ENCODE results near the gene TRPC4AP.

TRPC4AP gene

GRCh38 chr20:35012227-35013069 is 80.2 kb downstream of the TRPC4AP start:
- DNase-seq = no peak

- DNase-seq = no peak
These were observed 80.9 kb downstream of the TRPC4AP start for GRCh38 chr20:35011589-35012226.

GRCh38 chr20:35010405-35011192 is 82.0 kb downstream of the TRPC4AP start:
- DNase-seq = no peak

GRCh38 chr20:35009665-35010328 is 82.8 kb downstream of the TRPC4AP start:
- no peak for DNase-seq

GRCh38 chr20:35008411-35009342 is 83.9 kb downstream of the TRPC4AP start:
- DNase-seq = no peak

- no peak for DNase-seq
These were observed 84.7 kb downstream of the TRPC4AP start for GRCh38 chr20:35007891-35008290.

GRCh38 chr20:35007413-35007812 is 85.2 kb downstream of the TRPC4AP start:
- DNase-seq = no peak

- DNase-seq = no peak
These were observed 86.1 kb downstream of the TRPC4AP start for GRCh38 chr20:35006531-35006971.

- no peak for DNase-seq
These were observed 86.6 kb downstream of the TRPC4AP start for GRCh38 chr20:35006009-35006408.

- DNase-seq = no peak
These were observed 87.1 kb downstream of the TRPC4AP start for GRCh38 chr20:35005463-35005961.

- no peak for DNase-seq
These were observed 87.7 kb downstream of the TRPC4AP start for GRCh38 chr20:35004749-35005462.

- DNase-seq = no peak
These were observed 88.4 kb downstream of the TRPC4AP start for GRCh38 chr20:35004051-35004725.

- DNase-seq = no peak
These were observed 89.2 kb downstream of the TRPC4AP start for GRCh38 chr20:35003211-35004031.

GRCh38 chr20:35002426-35003210 is 90.0 kb downstream of the TRPC4AP start:
- DNase-seq = no peak

- no peak for DNase-seq
These were observed 90.8 kb downstream of the TRPC4AP start for GRCh38 chr20:35001596-35002362.

GRCh38 chr20:35000922-35001595 is 91.5 kb downstream of the TRPC4AP start:
- DNase-seq = no peak

GRCh38 chr20:35000311-35000921 is 92.2 kb downstream of the TRPC4AP start:
- no peak for DNase-seq
